ENCODE measurements around the gene SAMD10. TPM values are rescaled to one million over a fixed set of nuclear protein-coding genes. Genes with fewer than 3 reads are reported as not detected.

SAMD10 gene
- total and polyA plus RNA-seq, 8 donors = 1.3 to 7.3 (median 3.6) TPM

DNA sequence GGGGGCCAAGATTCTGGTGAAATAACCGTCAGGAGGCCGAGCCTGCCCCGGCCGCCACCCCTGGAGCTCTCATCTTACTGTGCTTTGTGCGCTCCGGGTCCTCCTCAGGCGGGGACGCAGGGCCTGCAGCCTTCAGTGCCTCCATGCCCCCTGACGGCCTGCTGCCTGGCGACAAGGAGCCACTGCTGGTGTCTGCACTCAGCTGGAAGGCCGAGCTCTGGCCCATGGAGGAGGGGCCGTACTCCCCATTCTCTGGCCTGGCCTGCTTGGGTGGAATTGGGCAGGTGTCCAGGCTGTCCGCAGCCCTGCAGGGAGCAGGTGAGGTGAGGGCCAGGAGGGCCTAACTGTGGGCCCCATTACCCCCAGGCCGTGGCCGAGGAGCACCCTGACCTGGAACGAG is 15.0 kb downstream of the SAMD10 start:
- peak in 2 of 6 donors; percentile 52 to 70 for DNase-seq

DNA sequence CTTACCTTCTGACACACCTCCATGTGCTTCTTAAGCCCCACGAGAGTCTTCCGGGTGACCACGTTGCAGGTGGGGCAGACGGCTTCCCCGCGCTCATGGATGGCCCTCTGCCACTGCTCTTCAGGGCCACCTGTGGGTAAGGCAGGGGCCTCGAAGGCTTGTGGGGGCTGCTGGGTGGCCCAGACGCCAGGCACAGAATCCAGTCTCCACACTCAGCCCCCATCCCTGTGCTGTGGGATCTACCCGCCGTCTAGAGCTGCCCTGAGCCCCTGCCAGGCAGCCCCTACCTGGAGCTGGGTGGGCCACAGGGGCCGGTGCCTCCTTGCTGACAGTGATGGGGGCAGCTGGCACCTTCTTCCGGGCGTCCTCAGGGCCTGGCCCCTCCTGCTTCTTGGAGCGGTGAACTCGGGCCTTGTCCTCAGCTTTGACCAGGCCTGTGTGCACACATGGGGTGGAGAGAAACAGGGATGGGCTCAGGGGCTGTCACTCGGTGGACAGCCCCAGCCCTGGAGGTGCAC is 15.6 kb downstream of the SAMD10 start:
- Histone ChIP-seq H3K36me3 (peaks cover 0 to 36% (median 11%) of the 10 kb centered on the region in 3 donors), H3K4me1 (peaks cover 0 to 3% (median 0%) of the 10 kb centered on the region in 3 donors), H3K4me3 (no peak overlapping the region), H3K27me3 (no peaks in the 10 kb centered on the region), H3K9me3 (no peaks in the 10 kb centered on the region), H3K27ac (no peak overlapping the region)
- no peak for FAIRE-seq
- WGBS, 2 donors = 94 to 97% methylated on average over 15 to 16 of the region's 16 CpGs
- peak in 1 of 6 donors; percentile 30 for DNase-seq
- TF ChIP-seq, protein P1, sequence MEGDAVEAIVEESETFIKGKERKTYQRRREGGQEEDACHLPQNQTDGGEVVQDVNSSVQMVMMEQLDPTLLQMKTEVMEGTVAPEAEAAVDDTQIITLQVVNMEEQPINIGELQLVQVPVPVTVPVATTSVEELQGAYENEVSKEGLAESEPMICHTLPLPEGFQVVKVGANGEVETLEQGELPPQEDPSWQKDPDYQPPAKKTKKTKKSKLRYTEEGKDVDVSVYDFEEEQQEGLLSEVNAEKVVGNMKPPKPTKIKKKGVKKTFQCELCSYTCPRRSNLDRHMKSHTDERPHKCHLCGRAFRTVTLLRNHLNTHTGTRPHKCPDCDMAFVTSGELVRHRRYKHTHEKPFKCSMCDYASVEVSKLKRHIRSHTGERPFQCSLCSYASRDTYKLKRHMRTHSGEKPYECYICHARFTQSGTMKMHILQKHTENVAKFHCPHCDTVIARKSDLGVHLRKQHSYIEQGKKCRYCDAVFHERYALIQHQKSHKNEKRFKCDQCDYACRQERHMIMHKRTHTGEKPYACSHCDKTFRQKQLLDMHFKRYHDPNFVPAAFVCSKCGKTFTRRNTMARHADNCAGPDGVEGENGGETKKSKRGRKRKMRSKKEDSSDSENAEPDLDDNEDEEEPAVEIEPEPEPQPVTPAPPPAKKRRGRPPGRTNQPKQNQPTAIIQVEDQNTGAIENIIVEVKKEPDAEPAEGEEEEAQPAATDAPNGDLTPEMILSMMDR (IDR thresholded peaks at IDR 0.05) = no peak
- ATAC-seq = no peak
- intact Hi-C loops (cut with DNase I) = loop anchor here in 1 of 3 donors (10.0 kb wide), 1 partner anchor 419 kb away; the partner anchor contains the start of gene SRMS

More for the DNA sequence above, 15.0 kb downstream of the SAMD10 start:
- TF ChIP-seq, protein P1 (IDR thresholded peaks at IDR 0.05) = no peak
- no peak overlapping the region for H3K27ac ChIP-seq
- ATAC-seq (no peak), FAIRE-seq (no peak)
- 95 to 97% methylated on average over 16 of the region's 16 CpGs for whole genome bisulfite sequencing, 2 donors
- peaks cover 0 to 36% (median 11%) of the 10 kb centered on the region in 3 donors for H3K36me3 ChIP-seq
- no peaks in the 10 kb centered on the region for H3K9me3 ChIP-seq
- intact Hi-C loops (cut with DNase I) = loop anchor here in 1 of 3 donors (10.0 kb wide), 1 partner anchor 420 kb away; the partner anchor contains the start of gene SRMS
- no peak overlapping the region for H3K4me3 ChIP-seq
- H3K4me1 ChIP-seq = peaks cover 0 to 5% (median 0%) of the 10 kb centered on the region in 3 donors
- H3K27me3 ChIP-seq = no peaks in the 10 kb centered on the region

DNA sequence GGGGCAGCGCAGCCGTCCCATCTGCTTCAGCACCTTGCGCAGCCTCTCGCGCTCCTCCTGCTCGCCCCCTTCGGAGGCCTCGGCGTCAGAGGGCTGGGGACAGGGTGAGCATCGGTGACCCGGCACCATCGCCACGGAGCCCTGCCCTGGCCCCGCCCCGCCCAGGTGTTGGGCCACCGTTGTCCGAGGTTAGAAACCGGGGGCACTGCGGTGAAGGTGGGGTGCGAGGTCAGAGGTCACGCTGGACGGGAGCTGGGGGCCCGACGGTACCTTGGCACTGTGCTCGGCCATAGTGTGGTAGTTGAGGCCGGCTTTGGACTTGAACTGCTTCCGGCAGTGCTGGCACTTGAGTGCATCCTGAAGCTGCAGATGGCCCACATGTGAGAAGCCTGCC is 16.1 kb downstream of the SAMD10 start:
- 92 to 95% methylated on average over 27 of the region's 27 CpGs for WGBS, 2 donors
- ATAC-seq = no peak
- no peak overlapping the region for H3K27ac ChIP-seq
- H3K9me3 ChIP-seq = no peaks in the 10 kb centered on the region
- no peak for FAIRE-seq
- H3K36me3 ChIP-seq = peaks cover 0 to 36% (median 11%) of the 10 kb centered on the region in 3 donors
- H3K27me3 ChIP-seq = no peaks in the 10 kb centered on the region
- no peak overlapping the region for H3K4me3 ChIP-seq
- peak in 2 of 6 donors; percentile 36 to 77 for DNase-seq
- TF ChIP-seq, protein P1 (IDR thresholded peaks at IDR 0.05) = no peak
- intact Hi-C loops (cut with DNase I) = loop anchor here in 1 of 3 donors (10.0 kb wide), 1 partner anchor 419 kb away; the partner anchor contains the start of gene SRMS
- no peaks in the 10 kb centered on the region for H3K4me1 ChIP-seq

DNA sequence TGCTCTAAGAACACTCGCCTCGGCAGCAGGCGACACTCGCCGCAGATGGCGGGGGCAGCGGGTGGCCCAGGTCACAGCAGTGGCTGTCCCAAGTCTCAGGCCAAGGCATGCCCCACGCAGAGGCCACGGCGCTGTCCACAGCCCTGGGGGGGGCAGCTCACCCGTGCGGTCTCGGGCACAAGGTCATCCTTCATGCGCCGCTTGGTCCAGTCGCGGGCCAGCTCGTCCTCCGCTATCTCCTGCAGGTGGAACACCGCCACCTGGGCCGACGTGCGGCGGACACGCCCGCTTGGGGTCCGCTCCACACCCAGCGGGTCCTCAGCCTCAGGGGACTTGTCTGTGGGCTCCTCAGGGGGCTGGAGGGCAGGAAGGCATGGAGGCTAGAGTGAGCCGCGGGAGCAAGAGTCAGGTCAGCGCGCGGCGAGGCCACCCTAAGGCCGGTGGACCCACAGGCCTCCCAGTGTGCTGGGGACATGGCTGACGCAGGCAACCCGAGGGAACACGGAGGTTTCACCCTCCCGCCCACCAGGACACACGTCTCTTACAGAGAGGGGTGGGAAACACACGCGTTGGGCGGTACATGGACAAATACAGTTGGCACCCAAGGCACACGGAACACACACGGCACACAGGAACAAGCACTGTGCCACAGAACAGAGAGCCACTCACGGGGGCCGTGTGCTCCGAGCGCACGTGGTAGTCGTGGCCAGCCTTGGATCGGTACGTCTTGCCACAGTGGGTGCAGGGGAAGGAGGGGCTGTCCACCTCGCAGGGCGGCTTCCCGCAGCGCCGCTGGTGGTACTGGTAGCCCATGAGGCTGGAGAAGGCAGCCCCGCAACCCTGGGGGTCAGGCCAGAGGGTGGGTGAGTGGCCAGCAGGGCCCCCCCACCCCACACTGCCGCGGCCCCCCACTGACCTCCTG is 16.8 kb downstream of the SAMD10 start:
- Histone ChIP-seq H3K36me3 (peaks cover 0 to 36% (median 11%) of the 10 kb centered on the region in 3 donors), H3K9me3 (no peaks in the 10 kb centered on the region), H3K27me3 (no peaks in the 10 kb centered on the region), H3K4me1 (no peaks in the 10 kb centered on the region), H3K27ac (no peak overlapping the region), H3K4me3 (no peak overlapping the region)
- FAIRE-seq (no peak), DNase-seq (peak in 2 of 6 donors; percentile 47 to 75), ATAC-seq (no peak)
- intact Hi-C loops (cut with DNase I) = loop anchor here in 1 of 3 donors (10.0 kb wide), 1 partner anchor 418 kb away; the partner anchor contains the start of gene SRMS
- TF ChIP-seq, protein P1 (IDR thresholded peaks at IDR 0.05) = no peak
- 96 to 97% methylated on average over 61 of the region's 61 CpGs for WGBS, 2 donors
